Measurements from ENCODE around the gene AGO4. TPM values are rescaled to one million over a fixed set of nuclear protein-coding genes. Genes with fewer than 3 reads are reported as not detected.

AGO4 gene
- total RNA-seq, 1 donor from 2014 or later, result 26.4 TPM

GRCh38 chr1:35764283-35764682 lies 43.5 kb upstream of the AGO4 start:
- H3K36me3 ChIP-seq, result peaks cover 39% of the 10 kb centered on the region
- Mint-ChIP-seq H3K4me3 (no peak overlapping the region), H3K36me3 (peaks cover 10% of the 10 kb centered on the region), H3K9me3 (no peaks in the 10 kb centered on the region), H3K4me1 (peaks cover 15% of the 10 kb centered on the region), H3K27ac (no peak overlapping the region), H3K27me3 (ENCODE audit: insufficient read depth, low read depth) (no peaks in the 10 kb centered on the region)
- peaks cover 20% of the 10 kb centered on the region for H4K20me1 ChIP-seq (ENCODE audit: low read depth)
- H3K27me3 ChIP-seq, result no peaks in the 10 kb centered on the region
- no peak overlapping the region for H3K4me2 ChIP-seq
- peak overlapping the region; percentile 9 for H3K27ac ChIP-seq
- peaks cover 20% of the 10 kb centered on the region for H3F3A ChIP-seq (ENCODE audit: low read depth)
- no peak for TF ChIP-seq EZH2phosphoT487 (IDR thresholded peaks at IDR 0.05)
- TF ChIP-seq EZH2 (IDR thresholded peaks at IDR 0.05), result no peak
- no peak for TF ChIP-seq CTCF (IDR thresholded peaks at IDR 0.05)
- H3K9me3 ChIP-seq (ENCODE audit: low read depth), result no peaks in the 10 kb centered on the region
- no peak overlapping the region for H2AFZ ChIP-seq (replicated peaks)
- no peak overlapping the region for H3K4me3 ChIP-seq
- no peaks in the 10 kb centered on the region for H3K4me1 ChIP-seq
- H3K79me2 ChIP-seq (ENCODE audit: low read depth), result peaks cover 68% of the 10 kb centered on the region
- no peak for DNase-seq (ENCODE audit: low spot score)
- peak overlapping the region; percentile 30 for H3K9ac ChIP-seq

GRCh38 chr1:35768350-35769187 lies 39.2 kb upstream of the AGO4 start:
- H3K4me1 Mint-ChIP-seq, result peaks cover 18% of the 10 kb centered on the region
- H3K79me2 ChIP-seq (ENCODE audit: low read depth), result peaks cover 56% of the 10 kb centered on the region
- H3K36me3 ChIP-seq, result peaks cover 16% of the 10 kb centered on the region
- H3K27ac ChIP-seq, result peak overlapping the region; percentile 96
- no peaks in the 10 kb centered on the region for H3K9me3 ChIP-seq (ENCODE audit: low read depth)
- H4K20me1 ChIP-seq (ENCODE audit: low read depth), result peaks cover 14% of the 10 kb centered on the region
- TF ChIP-seq EZH2 (IDR thresholded peaks at IDR 0.05) (no peak), EZH2phosphoT487 (IDR thresholded peaks at IDR 0.05) (no peak), CTCF (IDR thresholded peaks at IDR 0.05) (no peak)
- no peaks in the 10 kb centered on the region for H3K27me3 ChIP-seq
- peak overlapping the region; percentile 93 for H2AFZ ChIP-seq (replicated peaks)
- peak overlapping the region; percentile 89 for H3K9ac ChIP-seq
- H3K4me3 Mint-ChIP-seq, result peak overlapping the region; percentile 90
- H3K4me1 ChIP-seq, result no peaks in the 10 kb centered on the region
- no peaks in the 10 kb centered on the region for H3K36me3 Mint-ChIP-seq
- DNase-seq (ENCODE audit: low spot score), result no peak
- no peaks in the 10 kb centered on the region for H3K27me3 Mint-ChIP-seq (ENCODE audit: insufficient read depth, low read depth)
- H3K9me3 Mint-ChIP-seq, result no peaks in the 10 kb centered on the region
- H3K4me2 ChIP-seq, result peak overlapping the region; percentile 82
- no peak overlapping the region for H3K27ac Mint-ChIP-seq
- H3K4me3 ChIP-seq, result peak overlapping the region; percentile 93
- peaks cover 29% of the 10 kb centered on the region for H3F3A ChIP-seq (ENCODE audit: low read depth)

- peak overlapping the region; percentile 89 for H3K9ac ChIP-seq
- peaks cover 49% of the 10 kb centered on the region for H3K79me2 ChIP-seq (ENCODE audit: low read depth)
- peaks cover 8% of the 10 kb centered on the region for H3K36me3 ChIP-seq
- H3K27me3 Mint-ChIP-seq (ENCODE audit: insufficient read depth, low read depth), result no peaks in the 10 kb centered on the region
- H4K20me1 ChIP-seq (ENCODE audit: low read depth), result peaks cover 7% of the 10 kb centered on the region
- no peak overlapping the region for H3K27ac Mint-ChIP-seq
- H3K36me3 Mint-ChIP-seq, result no peaks in the 10 kb centered on the region
- peak; percentile 23 for TF ChIP-seq CTCF (IDR thresholded peaks at IDR 0.05)
- no peak for TF ChIP-seq EZH2phosphoT487 (IDR thresholded peaks at IDR 0.05)
- no peaks in the 10 kb centered on the region for H3K4me1 ChIP-seq
- no peaks in the 10 kb centered on the region for H3K9me3 ChIP-seq (ENCODE audit: low read depth)
- H3K27me3 ChIP-seq, result no peaks in the 10 kb centered on the region
- peak; percentile 97 for DNase-seq (ENCODE audit: low spot score)
- peak overlapping the region; percentile 93 for H2AFZ ChIP-seq (replicated peaks)
- peaks cover 25% of the 10 kb centered on the region for H3F3A ChIP-seq (ENCODE audit: low read depth)
- H3K4me3 ChIP-seq, result peak overlapping the region; percentile 93
- no peaks in the 10 kb centered on the region for H3K9me3 Mint-ChIP-seq
- H3K4me1 Mint-ChIP-seq, result peaks cover 14% of the 10 kb centered on the region
- H3K4me2 ChIP-seq, result peak overlapping the region; percentile 82
- H3K4me3 Mint-ChIP-seq, result peak overlapping the region; percentile 100
- H3K27ac ChIP-seq, result peak overlapping the region; percentile 96
These were observed 38.5 kb upstream of the AGO4 start for GRCh38 chr1:35769188-35769758.

All from neural progenitor cell (in vitro differentiated cells).